A549 treated with ZK216348 at 1 μM for 4 hours (cell line): Measurements from ENCODE around the gene DNHD1. TPM values are rescaled to one million over a fixed set of nuclear protein-coding genes. Genes with fewer than 3 reads are reported as not detected.

Source experiments
- total RNA-seq: library from RNA; stranded (reverse); fragments of 200-300 nt; extraction: Qiagen RNA extraction; gene quantifications from 5 replicates; pipeline ENCODE4 v1.2.3, GENCODE V29; 2022; ENCODE audit warnings: low read depth

The DNHD1 gene
- total RNA-seq: 1.8 to 4.2 TPM (median 2.9 TPM) in 5 replicates

GRCh38 chr11:6497069-6497839 is at the start of gene DNHD1:
TSS of gene DNHD1 (plus strand) at chr11:6497280. CDS start at chr11:6498216, 936 bp downstream.

GRCh38 chr11:6473451-6474412 is 23.3 kb upstream of the DNHD1 start, which contains the start of gene TRIM3:
TSS of gene TRIM3 (minus strand) at chr11:6473941. CDS start at chr11:6465695, 8,246 bp downstream.

GRCh38 chr11:6481012-6481923 is 15.8 kb upstream of the DNHD1 start, which contains the start of the genes ARFIP2 and TIMM10B:
TSS of gene ARFIP2 (minus strand) at chr11:6481331. CDS start at chr11:6480421, 910 bp downstream.
TSS of gene TIMM10B (plus strand) at chr11:6481501. CDS start at chr11:6481517, 16 bp downstream.

GRCh38 chr11:6603287-6604080 is 106.4 kb downstream of the DNHD1 start, which contains the start of the genes ILK and RRP8:
TSS of gene ILK (plus strand) at chr11:6603774. CDS start at chr11:6604272, 498 bp downstream.
TSS of gene RRP8 (minus strand) at chr11:6603616. CDS start at chr11:6603502, 114 bp downstream.

GRCh38 chr11:6612213-6613041 is 115.3 kb downstream of the DNHD1 start, which contains the start of gene TAF10:
TSS of gene TAF10 (minus strand) at chr11:6612216. CDS start at chr11:6612189, 27 bp downstream.

GRCh38 chr11:6619004-6619745 is 122.1 kb downstream of the DNHD1 start, which contains the start of gene TPP1:
TSS of gene TPP1 (minus strand) at chr11:6619422. CDS start at chr11:6619400, 22 bp downstream.

Other genes with a start within 250 kb of the DNHD1 start
- not detected in 5 replicates for gene CCKBR, start 237.4 kb upstream of the DNHD1 start, total RNA-seq
- gene CAVIN3, start 176.8 kb upstream of the DNHD1 start, total RNA-seq: 19.2 to 36.5 TPM (median 27.2 TPM) in 5 replicates
- 7.4 to 11.4 TPM (median 10.1 TPM) in 5 replicates for gene SMPD1, start 106.8 kb upstream of the DNHD1 start, total RNA-seq
- 14.1 to 22.3 TPM (median 19.7 TPM) in 5 replicates for gene APBB1, start 78.2 kb upstream of the DNHD1 start, total RNA-seq
- 0.42 to 1.9 TPM (median 0.61 TPM) in 5 replicates for gene HPX, start 56.3 kb upstream of the DNHD1 start, total RNA-seq
- 16.3 to 25.3 TPM (median 19.7 TPM) in 5 replicates for gene TRIM3, start 23.3 kb upstream of the DNHD1 start, total RNA-seq
- 46.0 to 58.4 TPM (median 56.1 TPM) in 5 replicates for gene ARFIP2, start 15.9 kb upstream of the DNHD1 start, total RNA-seq
- gene TIMM10B, start 15.8 kb upstream of the DNHD1 start, total RNA-seq: 19.9 to 34.3 TPM (median 28.4 TPM) in 5 replicates
- gene RRP8, start 106.3 kb downstream of the DNHD1 start, total RNA-seq: 27.3 to 34.5 TPM (median 32.3 TPM) in 5 replicates
- gene ILK, start 106.5 kb downstream of the DNHD1 start, total RNA-seq: 94.5 to 126 TPM (median 120 TPM) in 5 replicates
- gene TAF10, start 114.9 kb downstream of the DNHD1 start, total RNA-seq: 193 to 208 TPM (median 202 TPM) in 5 replicates
- gene TPP1, start 122.1 kb downstream of the DNHD1 start, total RNA-seq: 33.9 to 51.3 TPM (median 44.2 TPM) in 5 replicates
- gene DCHS1, start 158.5 kb downstream of the DNHD1 start, total RNA-seq: 0.05 to 0.13 TPM (median 0.10 TPM) in 5 replicates
- gene MRPL17, start 186.1 kb downstream of the DNHD1 start, total RNA-seq: 81.5 to 138 TPM (median 96.2 TPM) in 5 replicates